Stimulated activated CD4-positive, alpha-beta T cell treated with anti-CD3 and anti-CD28 coated beads, Interleukin-4, amount 100 ng/mL, for 48 hours (primary cell): ENCODE results near the gene PEMT.

Source experiments
- DNase-seq, 2 donors: peaks; one replicate each; pipeline ENCODE4 v3.0.0-alpha.2; 2020; ENCODE audit warnings: low read depth in 2 of 2

The PEMT gene

DNA sequence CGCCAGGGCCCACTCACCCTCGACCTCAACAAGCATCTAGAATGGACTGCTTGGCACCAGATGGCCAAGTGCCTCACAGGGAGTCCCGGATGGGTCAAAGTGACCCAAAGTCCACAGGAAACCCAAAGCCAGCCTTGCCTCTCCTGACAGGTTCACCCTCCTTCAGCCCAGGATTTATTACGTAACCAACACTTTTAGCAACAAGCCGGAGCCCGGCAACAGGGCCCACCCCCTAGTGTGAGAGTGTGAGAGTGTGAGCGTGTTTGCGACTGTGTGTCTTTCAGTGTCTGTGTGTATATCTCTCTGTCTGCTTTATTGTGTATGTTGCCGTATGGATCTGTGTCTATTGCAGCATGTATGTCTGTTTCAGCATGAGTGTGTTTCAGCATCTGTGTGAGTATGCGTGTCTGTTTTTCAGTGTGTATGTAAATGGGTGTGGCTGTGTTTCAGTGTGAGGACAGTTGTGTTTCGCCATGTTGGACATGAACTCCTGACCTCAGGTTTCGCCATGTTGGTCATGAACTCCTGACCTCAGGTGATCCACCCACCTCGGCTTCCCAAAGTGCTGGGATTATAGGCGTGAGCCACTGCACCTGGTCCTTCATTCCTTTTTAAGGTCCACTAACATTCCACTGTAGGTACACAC lies 13.7 kb upstream of the PEMT start:
- no peak for DNase-seq

DNA sequence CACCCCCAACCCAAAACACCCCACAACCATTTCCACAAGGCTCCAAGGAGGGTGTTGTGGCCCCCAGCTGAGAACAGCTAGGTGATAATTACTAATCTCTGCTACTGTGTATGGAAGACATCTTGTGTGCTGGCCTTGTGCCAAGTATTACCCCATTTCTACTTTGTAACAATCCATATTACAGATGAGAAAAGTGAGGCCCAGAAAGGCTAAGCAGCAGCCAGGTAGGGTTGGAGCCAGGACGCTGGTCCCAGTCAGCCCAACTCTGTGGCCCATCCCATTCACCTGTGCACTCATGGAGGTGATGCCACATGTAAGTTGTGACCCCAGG lies 12.4 kb upstream of the PEMT start:
- no peak for DNase-seq

DNA sequence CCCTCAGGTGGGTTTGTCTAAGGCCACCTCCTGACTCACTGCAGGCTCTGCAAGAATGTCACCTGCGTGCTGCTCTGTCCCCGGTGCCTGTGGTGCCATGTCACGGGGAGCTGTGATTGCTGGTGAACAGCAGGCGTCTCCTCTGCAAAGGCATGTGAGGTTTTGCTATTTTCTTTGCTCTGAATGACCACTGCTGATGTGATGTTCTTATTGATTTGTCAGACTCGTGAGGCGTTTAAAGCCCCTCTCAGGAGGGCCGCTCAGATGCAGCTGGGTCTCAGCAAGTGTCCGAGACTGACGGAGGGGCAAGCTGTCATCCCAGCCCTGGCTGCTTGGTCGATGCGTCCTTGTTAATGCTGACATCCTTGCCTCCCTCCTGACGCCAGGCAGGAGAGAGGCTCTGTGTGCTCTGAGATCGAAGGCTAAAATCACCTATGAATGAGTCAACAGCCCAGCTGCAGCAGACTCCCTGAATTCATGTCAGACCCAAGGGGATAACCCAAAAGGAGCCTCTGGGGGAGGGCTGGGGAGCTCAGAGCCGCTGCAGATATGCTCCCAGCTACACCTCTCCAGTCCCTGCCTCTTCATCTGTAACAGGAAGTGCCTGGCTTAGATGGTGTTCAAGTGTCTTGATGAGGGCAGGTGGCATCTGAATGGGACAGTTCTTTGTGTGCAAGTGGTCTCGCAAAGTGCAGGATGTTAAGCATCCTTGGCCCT lies 11.8 kb upstream of the PEMT start:
- DNase-seq = no peak

GRCh38 chr17:17599965-17600364 lies 8.5 kb upstream of the PEMT start:
- no peak for DNase-seq

- no peak for DNase-seq
Measured at GRCh38 chr17:17598003-17598402, 6.5 kb upstream of the PEMT start.

- no peak for DNase-seq
Measured at GRCh38 chr17:17595755-17596154, 4.2 kb upstream of the PEMT start.

DNA sequence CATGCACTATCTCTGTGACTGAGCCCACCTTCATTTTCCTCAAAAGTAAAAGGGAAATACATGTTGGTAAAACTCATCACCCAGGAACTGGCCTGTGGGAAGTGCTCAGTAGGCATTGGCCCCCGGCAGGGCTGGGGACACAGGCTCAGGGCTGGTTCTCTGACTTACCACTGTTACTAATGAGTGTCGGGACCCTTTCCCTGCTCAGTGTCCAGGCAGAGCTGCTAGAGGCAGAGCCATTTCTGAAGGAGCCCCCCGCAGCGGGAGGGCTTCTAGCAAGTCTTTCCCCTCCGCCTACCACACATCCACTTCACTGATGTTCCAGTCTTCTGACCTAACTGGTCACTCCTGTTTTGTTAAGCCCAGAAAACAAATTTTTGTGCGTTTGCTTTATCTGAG lies 1.7 kb upstream of the PEMT start:
- no peak for DNase-seq

DNA sequence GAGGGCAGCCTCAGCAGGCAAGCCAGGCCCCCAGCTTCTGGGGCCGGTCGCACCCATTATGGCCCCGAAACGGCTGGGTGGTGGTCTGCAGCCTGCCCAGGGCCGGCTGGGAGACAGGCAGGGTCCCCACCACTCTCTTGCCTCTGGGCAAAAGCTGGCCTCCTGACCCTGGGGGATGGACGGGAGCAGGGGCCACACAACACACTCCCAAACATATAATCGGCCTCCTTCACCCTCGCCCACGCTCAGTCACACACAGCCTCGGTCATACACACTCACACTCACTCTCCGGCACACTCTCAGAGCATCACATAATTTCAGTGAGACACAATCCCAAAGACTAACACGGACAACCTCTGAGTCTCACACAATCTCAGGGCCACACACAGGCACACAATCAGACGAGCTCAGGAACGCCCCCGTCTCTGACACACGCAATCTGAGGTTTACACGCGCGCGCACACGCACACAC lies 589 bp downstream of the PEMT start:
- DNase-seq = peak in 1 of 2 donors; percentile 9

- no peak for DNase-seq
Measured at GRCh38 chr17:17590141-17590751, 1.3 kb downstream of the PEMT start.

DNA sequence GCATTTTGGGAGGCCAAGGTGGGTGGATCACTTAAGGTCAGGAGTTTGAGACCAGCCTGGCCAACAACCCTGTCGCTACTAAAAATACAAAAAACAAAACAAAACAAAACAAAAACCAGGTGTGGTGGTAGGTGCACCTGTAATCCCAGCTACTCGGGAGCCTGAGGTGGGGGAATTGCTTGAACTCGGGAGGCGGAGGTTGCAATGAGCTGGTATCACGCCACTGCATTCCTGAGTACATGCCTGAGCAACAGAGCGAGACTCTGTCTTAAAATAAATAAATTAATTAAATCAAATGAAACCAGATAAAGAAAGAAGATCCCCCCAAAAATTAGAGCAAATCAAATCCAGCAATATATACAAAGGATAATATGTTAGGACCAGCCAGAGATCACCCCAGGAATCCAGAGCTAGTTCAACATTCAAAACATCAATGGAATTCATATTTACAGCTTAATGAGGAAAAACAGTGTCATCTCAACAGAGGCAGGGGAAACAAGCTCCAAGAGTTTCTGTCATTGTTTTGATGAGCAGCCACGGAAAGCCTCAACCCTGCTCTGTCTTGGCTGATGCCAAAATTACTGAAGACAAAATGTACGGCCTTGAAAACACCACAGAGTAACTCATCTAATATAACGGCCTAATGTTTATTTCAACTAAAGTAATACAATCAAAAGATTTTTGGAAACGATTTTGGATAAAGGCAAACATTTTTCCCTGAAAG lies 3.7 kb downstream of the PEMT start:
- no peak for DNase-seq

DNA sequence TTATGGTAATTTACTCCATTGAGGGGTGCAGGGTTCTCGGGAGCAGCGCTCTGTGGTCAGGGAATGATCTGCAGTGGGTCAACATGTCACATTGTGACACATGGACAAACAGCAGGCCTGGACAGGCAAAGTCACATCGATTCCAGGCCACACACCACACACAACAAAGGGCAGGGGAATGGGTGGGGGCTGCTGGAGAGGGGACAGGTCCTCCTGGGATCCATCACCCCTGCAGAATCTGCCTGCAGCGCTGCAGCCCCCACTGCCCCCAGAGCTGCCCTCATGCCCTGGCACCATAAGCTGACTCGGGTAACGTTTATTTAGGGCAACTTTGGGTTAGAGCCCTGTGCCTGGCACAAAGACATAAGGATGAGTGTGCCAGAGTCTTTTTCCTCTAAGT lies 9.1 kb downstream of the PEMT start:
- no peak for DNase-seq

- no peak for DNase-seq
Measured at GRCh38 chr17:17581509-17581908, 10.0 kb downstream of the PEMT start.

DNA sequence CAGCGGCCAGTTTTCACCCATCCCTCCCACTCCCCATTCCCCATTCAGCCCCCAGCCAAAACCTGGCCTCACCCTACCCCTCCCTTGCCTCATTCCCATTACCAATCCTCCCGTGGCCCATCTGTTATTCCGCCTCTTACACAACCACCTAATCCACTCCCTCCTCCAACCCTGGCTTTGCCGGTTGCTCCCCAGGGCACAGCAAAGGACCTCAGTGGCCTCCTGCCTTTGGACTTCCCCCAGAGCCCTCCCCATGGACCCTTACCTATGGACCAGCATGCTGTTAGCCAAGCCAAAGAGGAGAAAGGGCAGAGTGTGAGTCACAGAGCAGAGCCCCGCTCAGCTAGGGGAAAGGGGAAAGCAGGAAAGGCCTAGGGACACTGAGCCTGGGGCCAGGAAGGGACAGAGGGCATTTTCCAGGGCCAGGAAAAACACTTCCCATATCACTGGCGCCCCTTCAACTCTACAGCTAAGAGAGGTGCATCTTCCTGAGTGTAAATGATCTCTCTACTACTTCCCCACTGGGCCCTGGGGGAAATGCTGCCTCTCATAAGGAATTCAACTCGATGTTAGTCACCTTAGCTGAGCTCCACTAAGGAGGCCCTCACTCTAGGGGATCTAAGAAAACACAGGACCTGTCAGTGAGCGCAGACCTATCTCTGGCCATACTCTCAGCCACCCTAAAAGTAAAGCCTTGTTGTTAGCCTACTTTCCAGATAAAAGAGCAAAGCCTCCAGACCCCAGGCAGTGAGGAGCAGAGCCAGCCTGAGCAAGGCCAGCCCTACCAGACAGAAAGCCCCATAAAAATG lies 10.6 kb downstream of the PEMT start:
- DNase-seq = no peak

GRCh38 chr17:17579691-17580090 lies 11.8 kb downstream of the PEMT start:
- DNase-seq = no peak

- DNase-seq = no peak
Measured at GRCh38 chr17:17577373-17577772, 14.1 kb downstream of the PEMT start.

GRCh38 chr17:17576772-17577234 lies 14.7 kb downstream of the PEMT start:
- DNase-seq = no peak

- no peak for DNase-seq
Measured at GRCh38 chr17:17575360-17576251, 15.9 kb downstream of the PEMT start.

DNA sequence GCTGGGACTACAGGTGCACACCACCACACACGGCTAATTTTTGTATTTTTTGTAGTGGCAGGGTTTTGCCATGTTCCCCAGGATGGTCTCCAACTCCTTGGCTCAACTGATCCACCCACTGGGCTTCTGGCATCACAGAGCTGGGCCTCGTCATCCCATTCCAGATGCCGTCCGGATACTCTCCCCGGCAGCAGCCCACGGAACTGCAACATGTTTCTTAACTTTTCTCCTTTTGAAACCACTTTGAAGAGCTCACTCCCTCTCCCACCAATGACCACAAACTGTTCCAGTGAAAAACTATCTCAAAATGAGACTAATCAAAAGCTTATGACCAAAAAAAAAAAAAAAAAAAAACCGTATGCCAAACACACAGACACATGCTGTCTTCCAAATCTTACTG lies 17.6 kb downstream of the PEMT start:
- no peak for DNase-seq

- no peak for DNase-seq
Measured at GRCh38 chr17:17572010-17572785, 19.3 kb downstream of the PEMT start.
